Measurements from ENCODE around the gene KCNIP4.

DNA sequence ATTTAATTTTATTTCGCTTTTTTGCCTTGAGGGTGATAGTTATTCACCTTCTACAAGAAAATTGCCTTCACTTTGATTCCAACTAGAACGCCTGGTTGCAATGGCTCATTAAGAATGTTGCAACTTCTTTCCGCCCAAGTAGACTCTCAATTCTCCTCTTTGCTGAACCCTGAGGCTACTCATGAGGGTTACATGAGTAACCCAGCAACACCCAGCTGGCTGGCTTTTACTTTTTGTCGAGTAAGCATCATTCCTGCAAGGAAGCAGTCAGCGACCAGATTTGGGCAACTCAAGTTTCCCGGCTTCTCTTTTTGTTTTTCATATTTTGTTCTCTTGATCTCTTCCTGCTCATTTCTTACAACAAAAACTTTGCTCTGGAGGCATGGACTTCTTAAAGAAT lies 752.9 kb downstream of the KCNIP4 start:
- TF ChIP-seq ZNF274 (IDR thresholded peaks at IDR 0.05; ENCODE audit: borderline replicate concordance, extremely low read depth, low read length): no peak
- TF ChIP-seq CBX8 (IDR thresholded peaks at IDR 0.05; ENCODE audit: borderline replicate concordance, low read depth, low read length): no peak
- TF ChIP-seq, protein P1, sequence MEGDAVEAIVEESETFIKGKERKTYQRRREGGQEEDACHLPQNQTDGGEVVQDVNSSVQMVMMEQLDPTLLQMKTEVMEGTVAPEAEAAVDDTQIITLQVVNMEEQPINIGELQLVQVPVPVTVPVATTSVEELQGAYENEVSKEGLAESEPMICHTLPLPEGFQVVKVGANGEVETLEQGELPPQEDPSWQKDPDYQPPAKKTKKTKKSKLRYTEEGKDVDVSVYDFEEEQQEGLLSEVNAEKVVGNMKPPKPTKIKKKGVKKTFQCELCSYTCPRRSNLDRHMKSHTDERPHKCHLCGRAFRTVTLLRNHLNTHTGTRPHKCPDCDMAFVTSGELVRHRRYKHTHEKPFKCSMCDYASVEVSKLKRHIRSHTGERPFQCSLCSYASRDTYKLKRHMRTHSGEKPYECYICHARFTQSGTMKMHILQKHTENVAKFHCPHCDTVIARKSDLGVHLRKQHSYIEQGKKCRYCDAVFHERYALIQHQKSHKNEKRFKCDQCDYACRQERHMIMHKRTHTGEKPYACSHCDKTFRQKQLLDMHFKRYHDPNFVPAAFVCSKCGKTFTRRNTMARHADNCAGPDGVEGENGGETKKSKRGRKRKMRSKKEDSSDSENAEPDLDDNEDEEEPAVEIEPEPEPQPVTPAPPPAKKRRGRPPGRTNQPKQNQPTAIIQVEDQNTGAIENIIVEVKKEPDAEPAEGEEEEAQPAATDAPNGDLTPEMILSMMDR (IDR thresholded peaks at IDR 0.05; ENCODE audit: control extremely low read depth in 1 of 3, insufficient read depth in 1 of 3, low read depth in 1 of 3, low read length in 3 of 3): no peak
- TF ChIP-seq RAD21 (IDR thresholded peaks at IDR 0.05 in 1 of 2, conservative IDR thresholded peaks at IDR 0.05 in 1 of 2; ENCODE audit: low read depth in 2 of 2, low read length in 2 of 2): no peak
- TF ChIP-seq, protein P2, sequence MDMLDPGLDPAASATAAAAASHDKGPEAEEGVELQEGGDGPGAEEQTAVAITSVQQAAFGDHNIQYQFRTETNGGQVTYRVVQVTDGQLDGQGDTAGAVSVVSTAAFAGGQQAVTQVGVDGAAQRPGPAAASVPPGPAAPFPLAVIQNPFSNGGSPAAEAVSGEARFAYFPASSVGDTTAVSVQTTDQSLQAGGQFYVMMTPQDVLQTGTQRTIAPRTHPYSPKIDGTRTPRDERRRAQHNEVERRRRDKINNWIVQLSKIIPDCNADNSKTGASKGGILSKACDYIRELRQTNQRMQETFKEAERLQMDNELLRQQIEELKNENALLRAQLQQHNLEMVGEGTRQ (IDR thresholded peaks at IDR 0.05; ENCODE audit: low read length): no peak

Measured in H1 (cell line).